Stimulated activated CD4-positive, alpha-beta T cell treated with anti-CD3 and anti-CD28 coated beads, Interleukin-1b, Interleukin-23, amount 100 ng/mL, for 24 hours (primary cell): ENCODE results near the gene RBM4B.
"Not testable (repeated sequence)": the region's sequence is repeated elsewhere in the genome, so short reads cannot be mapped to it uniquely, and the experiment has no call there.

ENCODE experiments used
- DNase-seq, 4 experiments: peaks; one replicate each; pipeline ENCODE4 v3.0.0-alpha.2; 2020; ENCODE audit warnings: low read depth in 4 of 4, low spot score in 1 of 4

Gene RBM4B

DNA sequence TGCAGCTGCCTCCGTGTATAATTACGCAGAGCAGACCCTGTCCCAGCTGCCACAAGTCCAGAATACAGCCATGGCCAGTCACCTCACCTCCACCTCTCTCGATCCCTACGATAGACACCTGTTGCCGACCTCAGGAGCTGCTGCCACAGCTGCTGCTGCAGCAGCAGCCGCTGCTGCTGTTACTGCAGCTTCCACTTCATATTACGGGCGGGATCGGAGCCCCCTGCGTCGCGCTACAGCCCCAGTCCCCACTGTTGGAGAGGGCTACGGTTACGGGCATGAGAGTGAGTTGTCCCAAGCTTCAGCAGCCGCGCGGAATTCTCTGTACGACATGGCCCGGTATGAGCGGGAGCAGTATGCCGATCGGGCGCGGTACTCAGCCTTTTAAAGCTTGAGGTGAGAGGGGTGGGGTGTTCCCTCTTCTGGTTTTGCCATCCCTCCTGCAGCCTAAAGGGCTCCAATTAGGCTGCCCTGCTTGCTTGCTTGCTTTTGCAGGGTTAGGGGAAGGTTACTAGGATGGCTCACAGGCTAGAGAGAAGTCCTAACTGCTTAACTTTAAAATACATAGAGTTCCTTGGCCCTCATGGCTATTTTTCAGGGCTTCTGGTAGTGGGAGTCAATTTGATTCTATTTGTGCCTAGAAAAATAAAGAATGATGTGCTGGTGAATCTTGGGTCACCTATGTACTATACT is 33.8 kb downstream of the RBM4B start:
- no peak for DNase-seq

DNA sequence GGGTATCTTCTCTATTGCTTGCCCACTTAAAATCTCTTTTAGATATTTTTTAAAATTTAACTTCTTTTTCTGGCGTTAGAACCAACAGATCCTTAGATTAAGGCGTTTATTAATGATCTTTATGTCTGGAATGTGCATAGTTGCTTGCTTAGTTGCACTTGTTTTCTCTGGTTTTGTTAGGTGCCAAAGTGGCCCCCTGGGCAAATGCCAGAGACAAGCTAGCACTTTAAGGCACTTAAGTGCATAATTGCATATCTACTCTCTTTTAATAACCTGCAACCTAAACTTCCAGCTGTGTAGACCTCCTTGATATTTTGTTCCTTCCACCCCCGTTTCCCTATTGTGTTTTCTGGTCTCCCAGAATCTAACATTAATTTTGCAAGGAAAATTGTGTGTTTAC is 35.9 kb downstream of the RBM4B start:
- no peak for DNase-seq

- not testable (repeated sequence) for DNase-seq
Observed at GRCh38 chr11:66639814-66640340, 37.8 kb downstream of the RBM4B start.

DNA sequence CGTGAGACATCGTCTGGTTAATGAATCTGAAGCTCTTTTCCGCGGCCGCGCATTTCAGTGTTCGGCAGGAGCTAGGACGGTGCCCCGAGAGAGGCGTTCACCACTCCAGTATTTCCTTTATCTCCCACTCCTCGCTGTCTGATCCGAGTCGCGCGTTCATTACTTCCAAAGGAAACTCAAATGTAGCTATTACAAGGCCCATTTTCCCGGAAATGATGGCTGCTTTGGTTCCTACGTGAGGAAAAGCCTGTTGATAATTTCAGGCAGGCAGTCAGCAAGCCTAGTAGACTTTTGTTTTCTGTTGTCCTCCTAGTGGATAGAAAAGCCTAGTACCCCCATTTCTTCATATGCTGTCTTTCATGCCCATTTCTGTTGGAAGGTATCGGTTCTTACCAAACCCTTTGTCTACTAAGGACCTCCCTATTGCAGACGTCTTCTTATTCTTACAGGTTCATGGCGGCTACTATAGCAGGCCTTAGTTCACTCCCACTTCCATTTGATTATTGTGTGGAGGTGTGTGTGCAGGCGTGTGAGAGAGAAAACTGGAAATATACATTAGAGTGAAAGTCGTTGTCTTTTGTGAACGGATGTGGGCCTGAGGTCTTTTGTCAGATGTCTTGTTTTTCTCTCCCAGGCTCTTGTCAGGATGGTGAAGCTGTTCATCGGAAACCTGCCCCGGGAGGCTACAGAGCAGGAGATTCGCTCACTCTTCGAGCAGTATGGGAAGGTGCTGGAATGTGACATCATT is 38.4 kb downstream of the RBM4B start:
- DNase-seq: peak in 1 of 4 experiments; percentile 16

DNA sequence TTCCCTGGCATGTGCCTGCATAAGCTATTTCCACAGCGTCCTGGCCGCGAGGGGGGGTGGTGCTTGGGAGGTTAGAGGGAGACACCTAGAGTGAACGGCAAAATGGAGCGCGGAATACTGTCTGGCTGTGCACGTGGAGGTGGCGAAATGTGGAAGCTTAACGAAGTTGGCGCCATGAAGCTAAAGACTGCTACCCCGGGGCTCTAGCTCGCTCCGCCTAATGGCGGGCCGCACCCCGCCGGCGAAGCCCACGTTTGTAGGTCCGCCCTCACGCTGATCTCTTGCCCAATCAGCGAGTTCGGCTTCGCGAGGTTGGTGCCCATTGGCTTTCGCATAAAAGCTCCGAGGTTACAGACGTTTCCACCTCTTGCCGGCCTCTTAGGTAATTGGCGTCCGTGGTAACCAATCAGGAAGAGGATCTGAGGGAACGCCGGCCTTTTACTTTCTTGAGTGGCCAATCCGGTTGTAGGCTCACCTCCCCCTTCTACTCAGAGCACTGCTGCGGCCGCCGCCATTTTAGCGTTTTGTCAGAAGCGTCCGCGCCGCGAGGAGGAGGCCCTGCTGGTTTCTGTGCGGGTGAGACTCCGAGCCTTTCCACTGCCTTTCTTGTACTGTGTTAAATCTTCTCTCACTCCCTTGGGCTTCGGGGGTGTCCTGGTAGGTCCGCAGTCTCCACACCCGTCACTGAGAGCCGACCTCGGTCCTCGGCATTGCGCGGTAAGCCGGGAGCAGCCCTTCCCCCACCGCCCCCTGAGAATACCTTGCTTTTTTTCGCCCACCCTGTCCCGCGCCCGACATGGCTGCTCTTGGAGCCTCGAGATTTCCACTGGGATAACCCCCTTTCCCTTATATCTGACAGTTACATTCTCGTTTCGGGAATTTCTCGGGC is 39.3 kb downstream of the RBM4B start, which contains the start of gene RBM4:
RBM4 (plus strand) TSS at position 527 of the 889 bp plus-strand sequence. CDS start 1,009 bp downstream, outside the sequence.
- peak; percentile 78 to 92 (median 91) for DNase-seq

GRCh38 chr11:66637557-66638176 is 40.0 kb downstream of the RBM4B start:
- no peak for DNase-seq

- no peak for DNase-seq
Observed at GRCh38 chr11:66636411-66636810, 41.3 kb downstream of the RBM4B start.

DNA sequence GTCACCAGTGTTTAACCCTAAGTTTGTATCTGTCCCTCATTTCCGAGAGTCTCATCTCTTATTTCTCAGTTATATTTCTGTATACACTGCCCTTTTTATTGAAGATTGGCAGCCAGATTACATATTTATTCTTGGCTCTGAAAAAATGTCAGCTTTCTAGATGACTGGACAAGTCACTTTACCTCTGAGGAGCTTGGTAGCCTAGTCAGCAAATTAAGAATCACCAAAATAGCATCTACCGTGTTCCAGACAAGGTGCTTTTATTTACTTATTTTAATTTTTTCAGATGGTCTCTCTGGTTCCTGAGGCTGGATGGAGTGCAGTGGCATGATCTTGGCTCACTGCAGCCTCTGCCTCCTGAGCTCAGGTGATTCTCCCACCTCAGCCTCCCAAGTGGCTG is 44.7 kb downstream of the RBM4B start:
- no peak for DNase-seq

DNA sequence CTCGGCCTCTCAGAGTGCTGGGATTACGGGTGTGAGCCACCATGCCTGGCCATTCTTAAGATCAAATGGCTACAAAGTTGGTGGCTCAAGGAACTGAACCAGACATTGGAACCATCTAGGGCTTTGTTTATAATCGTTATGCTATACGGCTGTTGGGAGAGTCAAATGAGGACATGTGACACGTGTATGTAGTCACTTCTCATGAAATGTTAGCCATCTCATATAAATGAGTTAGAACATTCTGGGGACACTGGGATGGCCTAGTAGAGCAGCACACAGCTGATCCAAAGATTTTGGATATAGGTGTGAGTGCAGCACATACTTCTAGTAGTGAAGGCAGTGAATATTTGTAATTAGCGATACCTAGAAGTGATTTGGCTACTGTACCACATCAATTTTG is 45.8 kb downstream of the RBM4B start:
- DNase-seq: no peak

DNA sequence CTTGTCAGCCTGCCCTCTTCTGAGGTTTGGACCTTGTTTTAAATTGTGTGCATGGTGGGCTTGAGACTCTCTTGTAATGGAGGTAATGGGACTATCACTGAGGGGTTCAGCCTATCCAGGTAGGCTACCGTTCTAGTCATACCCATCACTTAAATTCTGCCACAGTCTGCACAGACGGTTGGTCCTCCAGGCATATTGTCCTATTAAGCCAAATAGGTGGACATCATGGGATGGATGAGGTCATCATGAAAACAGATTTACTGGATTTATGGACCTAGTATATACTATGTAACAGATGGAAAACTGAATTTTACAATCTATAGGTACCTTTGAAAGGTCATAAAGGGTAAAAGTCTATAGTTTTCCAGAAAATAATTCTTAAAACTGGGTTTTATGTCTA is 48.3 kb downstream of the RBM4B start:
- no peak for DNase-seq

- no peak for DNase-seq
Observed at GRCh38 chr11:66628061-66628603, 49.6 kb downstream of the RBM4B start.

DNA sequence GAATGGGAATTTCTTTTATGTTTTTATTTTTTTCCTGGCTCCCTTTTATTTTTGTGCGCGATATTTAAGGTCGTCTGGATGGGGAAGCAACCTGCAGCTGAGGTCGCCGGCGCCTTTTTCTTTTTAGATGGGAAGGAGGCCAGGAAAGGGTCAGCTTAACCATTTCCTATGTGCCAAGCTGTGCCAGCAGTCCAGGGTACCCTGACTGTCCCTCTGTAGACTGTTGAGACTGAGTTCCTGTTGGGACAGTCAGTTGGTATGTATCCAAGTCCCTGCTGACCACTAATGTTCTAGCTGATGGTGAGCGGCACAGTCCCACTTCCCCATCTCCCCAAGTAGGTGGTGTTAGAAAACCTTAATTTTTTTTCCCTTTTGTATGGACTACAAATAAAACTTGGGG is 50.8 kb downstream of the RBM4B start:
- DNase-seq: no peak

DNA sequence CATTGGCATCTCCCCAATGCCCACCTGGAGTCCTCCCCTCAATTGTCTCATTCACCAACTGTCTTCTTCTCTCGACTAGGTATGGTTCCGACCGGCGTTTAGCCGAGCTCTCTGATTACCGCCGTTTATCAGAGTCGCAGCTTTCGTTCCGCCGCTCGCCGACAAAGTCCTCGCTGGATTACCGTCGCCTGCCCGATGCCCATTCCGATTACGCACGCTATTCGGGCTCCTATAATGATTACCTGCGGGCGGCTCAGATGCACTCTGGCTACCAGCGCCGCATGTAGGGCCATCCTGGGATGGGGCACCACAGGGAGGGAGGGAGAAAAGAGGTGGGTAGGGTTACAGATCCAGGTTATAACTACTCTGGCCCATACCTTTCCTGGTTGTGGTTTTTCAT is 51.3 kb downstream of the RBM4B start:
- DNase-seq: no peak

- no peak for DNase-seq
Observed at GRCh38 chr11:66625752-66626149, 51.9 kb downstream of the RBM4B start.

DNA sequence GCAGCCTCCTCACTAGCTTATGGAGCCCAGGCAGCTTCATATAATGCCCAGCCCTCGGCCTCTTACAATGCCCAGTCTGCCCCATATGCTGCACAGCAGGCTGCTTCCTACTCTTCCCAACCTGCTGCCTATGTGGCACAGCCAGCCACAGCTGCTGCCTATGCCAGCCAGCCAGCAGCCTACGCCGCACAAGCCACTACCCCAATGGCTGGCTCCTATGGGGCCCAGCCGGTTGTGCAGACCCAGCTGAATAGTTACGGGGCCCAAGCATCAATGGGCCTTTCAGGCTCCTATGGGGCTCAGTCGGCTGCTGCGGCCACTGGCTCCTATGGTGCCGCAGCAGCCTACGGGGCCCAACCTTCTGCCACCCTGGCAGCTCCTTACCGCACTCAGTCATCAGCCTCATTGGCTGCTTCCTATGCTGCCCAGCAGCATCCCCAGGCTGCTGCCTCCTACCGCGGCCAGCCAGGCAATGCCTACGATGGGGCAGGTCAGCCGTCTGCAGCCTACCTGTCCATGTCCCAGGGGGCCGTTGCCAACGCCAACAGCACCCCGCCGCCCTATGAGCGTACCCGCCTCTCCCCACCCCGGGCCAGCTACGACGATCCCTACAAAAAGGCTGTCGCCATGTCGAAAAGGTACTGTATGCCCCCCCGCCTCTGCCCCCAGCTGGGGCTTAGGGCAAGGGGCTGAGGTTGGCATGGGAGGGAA is 52.5 kb downstream of the RBM4B start:
- DNase-seq: no peak

DNA sequence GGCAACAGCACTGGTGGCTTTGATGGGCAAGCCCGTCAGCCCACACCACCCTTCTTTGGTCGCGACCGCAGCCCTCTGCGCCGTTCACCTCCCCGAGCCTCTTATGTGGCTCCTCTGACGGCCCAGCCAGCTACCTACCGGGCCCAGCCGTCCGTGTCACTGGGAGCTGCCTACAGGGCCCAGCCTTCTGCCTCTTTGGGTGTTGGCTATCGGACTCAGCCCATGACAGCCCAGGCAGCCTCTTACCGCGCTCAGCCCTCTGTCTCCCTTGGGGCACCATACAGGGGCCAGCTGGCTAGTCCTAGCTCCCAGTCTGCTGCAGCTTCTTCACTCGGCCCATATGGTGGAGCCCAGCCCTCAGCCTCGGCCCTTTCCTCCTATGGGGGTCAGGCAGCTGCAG is 53.2 kb downstream of the RBM4B start:
- DNase-seq: no peak

DNA sequence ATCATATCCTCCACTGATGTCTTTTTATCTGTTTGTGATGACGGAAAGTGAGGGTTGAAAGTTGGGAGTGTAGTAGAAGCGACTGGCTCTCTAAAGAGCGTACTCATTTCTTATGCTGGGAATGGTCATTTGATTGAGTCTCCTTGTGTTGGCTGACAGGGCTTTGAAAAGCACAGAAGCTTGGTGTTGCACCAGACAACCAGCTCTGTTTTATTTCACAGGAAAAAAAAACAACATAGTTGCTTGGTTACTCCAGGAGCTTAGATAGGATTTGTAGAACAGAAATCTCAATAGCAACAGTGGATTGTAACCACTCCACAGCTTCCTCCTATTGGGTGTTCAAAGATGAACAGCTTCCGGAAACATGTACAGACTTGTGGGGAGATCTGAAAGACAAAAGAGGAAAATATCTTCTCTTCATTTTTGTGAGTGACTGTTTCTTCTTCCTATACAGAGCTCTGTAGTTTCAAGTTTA is 58.6 kb downstream of the RBM4B start:
- no peak for DNase-seq

- DNase-seq: no peak
Observed at GRCh38 chr11:66617155-66617834, 60.4 kb downstream of the RBM4B start.
